ENCODE data around the gene CHL1.

The CHL1 gene

GRCh38 chr3:173886-174285 lies 22.7 kb upstream of the CHL1 start:
- TF ChIP-seq CTCF (IDR thresholded peaks at IDR 0.05; ENCODE audit: low read depth, low read length) = no peak
- in situ Hi-C loops (cut with HindIII; ENCODE audit: low sequenced_read_pairs) = no loop called here
- no peak for DNase-seq (ENCODE audit: low read depth, low spot score)

GRCh38 chr3:184976-185375 lies 11.6 kb upstream of the CHL1 start:
- H3K4me3 ChIP-seq (ENCODE audit: low read depth, low read length) = no peak overlapping the region
- DNase-seq (ENCODE audit: low read depth, low spot score) = no peak
- in situ Hi-C loops (cut with HindIII; ENCODE audit: low sequenced_read_pairs) = no loop called here
- no peak for TF ChIP-seq CTCF (IDR thresholded peaks at IDR 0.05; ENCODE audit: low read depth, low read length)

More at GRCh38 chr3:173886-174285, 22.7 kb upstream of the CHL1 start:
- H3K4me3 ChIP-seq (ENCODE audit: low read depth, low read length) = no peak overlapping the region

GRCh38 chr3:192215-192929 lies 4.2 kb upstream of the CHL1 start:
- DNase-seq (ENCODE audit: low read depth, low spot score) = no peak
- TF ChIP-seq CTCF (IDR thresholded peaks at IDR 0.05; ENCODE audit: low read depth, low read length) = no peak
- in situ Hi-C loops (cut with HindIII; ENCODE audit: low sequenced_read_pairs) = no loop called here
- no peak overlapping the region for H3K4me3 ChIP-seq (ENCODE audit: low read depth, low read length)

GRCh38 chr3:194001-194400 lies 2.6 kb upstream of the CHL1 start:
- in situ Hi-C loops (cut with HindIII; ENCODE audit: low sequenced_read_pairs) = no loop called here
- no peak overlapping the region for H3K4me3 ChIP-seq (ENCODE audit: low read depth, low read length)
- no peak for TF ChIP-seq CTCF (IDR thresholded peaks at IDR 0.05; ENCODE audit: low read depth, low read length)
- DNase-seq (ENCODE audit: low read depth, low spot score) = no peak

GRCh38 chr3:194421-194820 lies 2.1 kb upstream of the CHL1 start:
- no peak overlapping the region for H3K4me3 ChIP-seq (ENCODE audit: low read depth, low read length)
- no peak for TF ChIP-seq CTCF (IDR thresholded peaks at IDR 0.05; ENCODE audit: low read depth, low read length)
- no peak for DNase-seq (ENCODE audit: low read depth, low spot score)
- in situ Hi-C loops (cut with HindIII; ENCODE audit: low sequenced_read_pairs) = no loop called here

GRCh38 chr3:195666-196065 lies 897 bp upstream of the CHL1 start:
- DNase-seq (ENCODE audit: low read depth, low spot score) = no peak
- H3K4me3 ChIP-seq (ENCODE audit: low read depth, low read length) = no peak overlapping the region
- in situ Hi-C loops (cut with HindIII; ENCODE audit: low sequenced_read_pairs) = no loop called here
- TF ChIP-seq CTCF (IDR thresholded peaks at IDR 0.05; ENCODE audit: low read depth, low read length) = no peak
